ENCODE measurements around the gene TTLL4. TPM values are rescaled to one million over a fixed set of nuclear protein-coding genes. Genes with fewer than 3 reads are reported as not detected.
A peak's percentile ranks its signal among the peaks of the same experiment; 100 is the strongest.

TTLL4 gene
- total RNA-seq (30.6 and 33.8 TPM in 2 replicates), polyA plus RNA-seq (21.0 and 21.2 TPM in 2 replicates), polyA minus RNA-seq (10.3 and 12.5 TPM in 2 replicates)
- 6.8 TPM for total RNA-seq (2013)

DNA sequence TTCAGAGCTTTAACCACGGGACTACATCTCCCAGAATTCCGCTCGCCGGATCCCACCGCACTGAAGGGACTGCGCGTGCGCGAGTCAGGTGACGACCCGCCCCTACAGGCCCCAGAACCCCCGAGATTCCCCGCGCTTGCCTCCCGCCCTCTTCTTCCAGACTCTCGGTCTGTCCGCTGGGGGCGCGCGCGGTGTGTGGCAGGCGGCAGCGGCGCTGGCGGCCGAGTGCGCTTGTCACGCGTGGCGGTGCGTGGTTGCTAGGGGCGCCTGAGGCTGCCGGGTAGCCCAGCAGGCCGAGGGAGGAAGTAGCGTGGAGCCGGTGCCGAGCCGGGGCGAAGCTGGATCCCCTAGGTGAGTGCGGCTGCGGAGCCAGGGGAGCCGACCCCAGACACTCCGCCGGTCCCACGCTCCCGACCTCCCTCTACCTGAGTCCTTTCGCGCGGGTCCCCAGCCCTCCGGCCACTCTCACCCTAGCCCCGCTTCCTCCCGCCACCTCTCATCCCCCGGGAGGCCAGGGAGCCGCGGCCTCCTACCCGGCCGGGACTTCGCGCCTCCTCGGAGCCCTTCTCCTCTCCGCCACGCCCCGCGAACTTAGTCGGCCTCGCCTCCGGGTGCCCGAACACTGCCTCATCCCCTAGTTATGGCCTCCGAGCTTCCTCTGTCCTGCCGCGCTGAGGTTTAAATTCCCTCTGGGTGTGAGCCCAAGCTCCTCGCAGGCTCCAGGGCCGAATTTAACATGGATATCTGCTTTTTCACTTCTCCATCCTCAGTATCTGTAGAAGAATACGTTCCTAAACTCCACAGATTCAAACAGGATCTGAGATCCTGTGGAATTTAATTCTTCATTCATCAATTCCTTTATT, at the start of gene TTLL4:
TTLL4 (plus strand) TSS at position 149 of the 863 bp plus-strand sequence. CDS start 26,842 bp downstream, outside the sequence.
- POLR2A ChIA-PET, result interaction anchor here (0.6 to 1.4 kb wide), 4 partner anchors 11 to 52 kb away, joined by 3 to 8 read pairs (median 4); partner anchors contain the start of genes BCS1L, RNF25, STK36 and ZNF142
- peak; percentile 99 for DNase-seq
- Histone ChIP-seq H3K9ac (ENCODE audit: low read length) (peak within 1 kb of the TSS; percentile 89), H3K4me1 (ENCODE audit: control insufficient read depth in 2 of 2, insufficient read depth in 2 of 2, low read length in 2 of 2) (peaks cover 18 to 21% of the 10 kb centered on the region in 2 donors), H4K20me1 (ENCODE audit: control insufficient read depth, insufficient read depth, low read length, poor library complexity, severe bottlenecking) (no peaks in the 10 kb centered on the region), H3K27ac (ENCODE audit: low read length in 2 of 2) (peak within 1 kb of the TSS; percentile 64 to 96), H3K9me3 (ENCODE audit: control extremely low read depth in 1 of 3, control insufficient read depth in 2 of 3, insufficient read depth in 1 of 3, low read length in 2 of 3) (peaks cover 0 to 7% (median 0%) of the 10 kb centered on the region in 3 donors), H3K79me2 (ENCODE audit: control insufficient read depth, insufficient read depth, low read length) (peaks cover 36% of the 10 kb centered on the region), H3K4me3 (ENCODE audit: control extremely low read depth in 1 of 5, extremely low read depth in 1 of 5, insufficient read depth in 1 of 5, low read depth in 2 of 5, low read length in 4 of 5) (peak within 1 kb of the TSS; percentile 71 to 94 (median 79)), H3K36me3 (replicated peaks in 1 of 2; ENCODE audit: control extremely low read depth in 1 of 2, control insufficient read depth in 1 of 2, extremely low read depth in 1 of 2, insufficient read depth in 2 of 2, low read length in 1 of 2) (no peaks in the 10 kb centered on the region), H2AFZ (ENCODE audit: insufficient read depth, low read depth, low read length, poor library complexity, severe bottlenecking) (peak within 1 kb of the TSS; percentile 98), H3K27me3 (replicated peaks in 1 of 4; ENCODE audit: control extremely low read depth in 1 of 4, control insufficient read depth in 3 of 4, insufficient read depth in 4 of 4, low read length in 3 of 4) (peaks cover 0 to 2% (median 0%) of the 10 kb centered on the region in 4 experiments), H3K4me2 (replicated peaks; ENCODE audit: low read depth, low read length, poor library complexity, severe bottlenecking) (peak within 1 kb of the TSS; percentile 94)
- Mint-ChIP-seq H3K27me3 (peaks cover 3% of the 10 kb centered on the region), H3K4me3 (peak within 1 kb of the TSS; percentile 95), H3K4me1 (peaks cover 26% of the 10 kb centered on the region), H3K27ac (peak within 1 kb of the TSS; percentile 90), H3K9me3 (ENCODE audit: insufficient read depth) (no peaks in the 10 kb centered on the region)
- CTCF ChIA-PET, result interaction anchor here (0.6 to 4.3 kb wide), 15 partner anchors 8 to 677 kb away, joined by 3 to 17 read pairs (median 3); partner anchors contain the start of genes BCS1L, DNPEP, RNF25 and STK36
- ATAC-seq (ENCODE audit: low read depth), result peak; percentile 98
- TF ChIP-seq, protein P1, sequence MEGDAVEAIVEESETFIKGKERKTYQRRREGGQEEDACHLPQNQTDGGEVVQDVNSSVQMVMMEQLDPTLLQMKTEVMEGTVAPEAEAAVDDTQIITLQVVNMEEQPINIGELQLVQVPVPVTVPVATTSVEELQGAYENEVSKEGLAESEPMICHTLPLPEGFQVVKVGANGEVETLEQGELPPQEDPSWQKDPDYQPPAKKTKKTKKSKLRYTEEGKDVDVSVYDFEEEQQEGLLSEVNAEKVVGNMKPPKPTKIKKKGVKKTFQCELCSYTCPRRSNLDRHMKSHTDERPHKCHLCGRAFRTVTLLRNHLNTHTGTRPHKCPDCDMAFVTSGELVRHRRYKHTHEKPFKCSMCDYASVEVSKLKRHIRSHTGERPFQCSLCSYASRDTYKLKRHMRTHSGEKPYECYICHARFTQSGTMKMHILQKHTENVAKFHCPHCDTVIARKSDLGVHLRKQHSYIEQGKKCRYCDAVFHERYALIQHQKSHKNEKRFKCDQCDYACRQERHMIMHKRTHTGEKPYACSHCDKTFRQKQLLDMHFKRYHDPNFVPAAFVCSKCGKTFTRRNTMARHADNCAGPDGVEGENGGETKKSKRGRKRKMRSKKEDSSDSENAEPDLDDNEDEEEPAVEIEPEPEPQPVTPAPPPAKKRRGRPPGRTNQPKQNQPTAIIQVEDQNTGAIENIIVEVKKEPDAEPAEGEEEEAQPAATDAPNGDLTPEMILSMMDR (IDR thresholded peaks at IDR 0.05), result peak; percentile 84
- no peak for TF ChIP-seq EZH2 (IDR thresholded peaks at IDR 0.05; ENCODE audit: borderline replicate concordance, insufficient read depth, low read depth, low read length, poor library complexity, severe bottlenecking)
- WGBS (ENCODE audit: insufficient coverage), result under 1% methylated on average over 71 of the region's 74 CpGs
- intact Hi-C loops (cut with micrococcal nuclease), result loop anchor here (1.0 to 10.0 kb wide), 9 partner anchors 39 to 494 kb away; partner anchors contain the start of genes ARPC2, BCS1L, CNOT9 and NHEJ1
